GM12878 (cell line): ENCODE data around the gene ZFAND2A. TPM values are rescaled to one million over a fixed set of nuclear protein-coding genes. Genes with fewer than 3 reads are reported as not detected.

Experiments
- CHD4 ChIP-seq: fragments of 200-600 bp; sonication (generic); IDR thresholded peaks from 2 replicates; pipeline ENCODE4 v1.6.1; 2016; ENCODE audit warnings: mild to moderate bottlenecking
- CREM ChIP-seq: IDR thresholded peaks from 2 replicates; pipeline ENCODE4 v1.6.1; 2014; ENCODE audit warnings: antibody characterized with exemption, low read depth
- MYC ChIP-seq: IDR thresholded peaks from 2 replicates; pipeline ENCODE4 v1.6.1; 2011; ENCODE audit warnings: mild to moderate bottlenecking, low read length, moderate library complexity, inconsistent platforms; ENCODE audit not compliant: insufficient read depth, insufficient replicate concordance, insufficient read length, severe bottlenecking
- NR2C1 ChIP-seq: fragments of 450-650 bp; IDR thresholded peaks from 2 replicates; pipeline ENCODE4 v1.6.1; 2017; ENCODE audit warnings: antibody characterized with exemption, mild to moderate bottlenecking, moderate library complexity
- PML ChIP-seq: IDR thresholded peaks from 2 replicates; pipeline ENCODE4 v1.6.1; 2012; ENCODE audit warnings: low read length, inconsistent platforms
- TBL1XR1 ChIP-seq: IDR thresholded peaks from 2 replicates; pipeline ENCODE4 v1.6.1; 2012; ENCODE audit warnings: low read depth, low read length, improper control_type of control experiment
- TCF3 ChIP-seq: IDR thresholded peaks from 2 replicates; pipeline ENCODE4 v1.6.1; 2012; ENCODE audit warnings: low read depth, mild to moderate bottlenecking, low read length, borderline replicate concordance; ENCODE audit not compliant: insufficient read depth
- polyA plus RNA-seq, 11 experiments: library from polyadenylated mRNA; depleted of rRNA in 4 of 11; unstranded in 6 of 11; stranded (reverse) in 5 of 11; fragments of >200 nt; fragmentation: Nextera tagmentation in 4 of 11; fragmentation: Illumina TruSeq in 1 of 11; extraction: Ambion mirVana in 4 of 11; extraction: Trizol in 1 of 11; gene quantifications; 1 replicate in 1 of 11; 2 replicates in 10 of 11; pipeline versions ENCODE4 v1.2.1 to v1.2.3, GENCODE V29; 2011 to 2016; ENCODE audit warnings: inconsistent platforms in 2 of 11, missing spikeins in 2 of 11, low read depth in 1 of 11
- total RNA-seq, 4 experiments: library from RNA; depleted of rRNA in 3 of 4; stranded (reverse); fragments of >200 nt in 3 of 4; fragmentation: Illumina TruSeq in 1 of 4; extraction: Trizol in 1 of 4; gene quantifications; 2 replicates each; pipeline versions ENCODE4 v1.2.1 to v1.2.3, GENCODE V29; 2013 to 2021
- TF ChIP-seq, protein P1 (sequence below): fragments of 450-650 bp; IDR thresholded peaks from 2 replicates; pipeline ENCODE4 v1.6.1; 2017; ENCODE audit warnings: mild to moderate bottlenecking, moderate library complexity

Gene ZFAND2A
- total and polyA plus RNA-seq, 10 of the 15 experiments (the other 5 are each of a cell fraction or from before 2014, with no cell fraction given), result 14.8 to 39.9 (median 20.8) TPM

- TF ChIP-seq, protein P1, sequence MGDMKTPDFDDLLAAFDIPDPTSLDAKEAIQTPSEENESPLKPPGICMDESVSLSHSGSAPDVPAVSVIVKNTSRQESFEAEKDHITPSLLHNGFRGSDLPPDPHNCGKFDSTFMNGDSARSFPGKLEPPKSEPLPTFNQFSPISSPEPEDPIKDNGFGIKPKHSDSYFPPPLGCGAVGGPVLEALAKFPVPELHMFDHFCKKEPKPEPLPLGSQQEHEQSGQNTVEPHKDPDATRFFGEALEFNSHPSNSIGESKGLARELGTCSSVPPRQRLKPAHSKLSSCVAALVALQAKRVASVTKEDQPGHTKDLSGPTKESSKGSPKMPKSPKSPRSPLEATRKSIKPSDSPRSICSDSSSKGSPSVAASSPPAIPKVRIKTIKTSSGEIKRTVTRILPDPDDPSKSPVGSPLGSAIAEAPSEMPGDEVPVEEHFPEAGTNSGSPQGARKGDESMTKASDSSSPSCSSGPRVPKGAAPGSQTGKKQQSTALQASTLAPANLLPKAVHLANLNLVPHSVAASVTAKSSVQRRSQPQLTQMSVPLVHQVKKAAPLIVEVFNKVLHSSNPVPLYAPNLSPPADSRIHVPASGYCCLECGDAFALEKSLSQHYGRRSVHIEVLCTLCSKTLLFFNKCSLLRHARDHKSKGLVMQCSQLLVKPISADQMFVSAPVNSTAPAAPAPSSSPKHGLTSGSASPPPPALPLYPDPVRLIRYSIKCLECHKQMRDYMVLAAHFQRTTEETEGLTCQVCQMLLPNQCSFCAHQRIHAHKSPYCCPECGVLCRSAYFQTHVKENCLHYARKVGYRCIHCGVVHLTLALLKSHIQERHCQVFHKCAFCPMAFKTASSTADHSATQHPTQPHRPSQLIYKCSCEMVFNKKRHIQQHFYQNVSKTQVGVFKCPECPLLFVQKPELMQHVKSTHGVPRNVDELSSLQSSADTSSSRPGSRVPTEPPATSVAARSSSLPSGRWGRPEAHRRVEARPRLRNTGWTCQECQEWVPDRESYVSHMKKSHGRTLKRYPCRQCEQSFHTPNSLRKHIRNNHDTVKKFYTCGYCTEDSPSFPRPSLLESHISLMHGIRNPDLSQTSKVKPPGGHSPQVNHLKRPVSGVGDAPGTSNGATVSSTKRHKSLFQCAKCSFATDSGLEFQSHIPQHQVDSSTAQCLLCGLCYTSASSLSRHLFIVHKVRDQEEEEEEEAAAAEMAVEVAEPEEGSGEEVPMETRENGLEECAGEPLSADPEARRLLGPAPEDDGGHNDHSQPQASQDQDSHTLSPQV, result no peak
- TF ChIP-seq NR2C1, result no peak
- TF ChIP-seq MYC, result no peak
- 0 out of 2 replicates have a peak, but pooled peaks have one; percentile 38 for TF ChIP-seq TCF3
- no peak for TF ChIP-seq TBL1XR1
- no peak for TF ChIP-seq PML
- TF ChIP-seq CHD4, result no peak
- no peak for TF ChIP-seq CREM
These were observed 47.1 kb downstream of the ZFAND2A start (continued) for GRCh38 chr7:1112625-1113547.
